ENCODE data around the gene ADK.

DNA sequence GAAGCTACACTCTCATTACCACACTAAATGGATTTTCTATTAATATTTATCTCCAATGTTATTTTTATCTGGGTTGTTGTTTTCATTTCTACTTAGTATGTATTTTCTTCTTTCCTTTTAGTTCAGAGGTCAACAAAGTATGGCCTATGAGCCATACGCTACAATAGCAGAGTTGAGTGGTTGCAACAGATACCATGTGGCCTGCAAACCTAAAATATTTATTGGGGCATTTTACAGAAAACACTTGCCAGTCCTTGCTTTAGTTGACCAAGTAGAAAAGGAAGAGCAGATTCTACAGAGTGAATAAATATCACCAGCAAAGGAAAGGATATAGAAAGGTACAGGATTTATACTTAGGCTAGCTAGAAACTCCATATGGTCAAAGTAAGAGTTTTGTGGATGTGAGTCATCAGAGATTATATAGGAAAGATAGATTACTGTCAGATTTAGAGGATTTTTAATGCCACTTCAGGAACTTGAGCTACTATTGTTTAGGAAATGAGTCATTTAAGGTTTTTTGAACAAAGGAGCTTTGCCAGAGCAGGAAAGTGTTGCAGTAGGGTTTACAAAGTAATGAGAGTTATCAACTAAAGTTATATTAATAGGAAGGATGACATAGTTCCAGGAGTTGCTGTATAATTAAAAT, 352.1 kb downstream of the ADK start:
- no peak for TF ChIP-seq AKAP8 (CRISPR knock-in tag; IDR thresholded peaks at IDR 0.05)
- TF ChIP-seq HMG20A (CRISPR knock-in tag; IDR thresholded peaks at IDR 0.05; ENCODE audit: borderline replicate concordance) = no peak
